Measurements from ENCODE around the gene TANC1.

GRCh38 chr2:159095813-159096212, 127.4 kb downstream of the TANC1 start:
- TF ChIP-seq CTCF (IDR thresholded peaks at IDR 0.05) (no peak), POLR2A (IDR thresholded peaks at IDR 0.05) (no peak)

All from vagina (tissue), 2 donors.